OCI-LY1 (cell line): Measurements from ENCODE around the gene RGS10.

Source experiments
- CTCF ChIP-seq: fragments of 200-600 bp; sonication (generic), shearing (Covaris generic); IDR thresholded peaks from 2 replicates; pipeline ENCODE4 v1.5.1; 2017; ENCODE audit warnings: mild to moderate bottlenecking, antibody characterized with exemption, low read length, moderate library complexity, mixed read lengths
- EZH2 ChIP-seq: fragments of 200-600 bp; sonication (generic), shearing (Covaris generic); IDR thresholded peaks from 2 replicates; pipeline ENCODE4 v1.8.0; 2017; ENCODE audit warnings: borderline replicate concordance, mixed run types, mild to moderate bottlenecking, antibody characterized with exemption, low read length, moderate library complexity, mixed read lengths

- no peak for TF ChIP-seq CTCF
- no peak for TF ChIP-seq EZH2
These were observed 43.4 kb downstream of the RGS10 start for GRCh38 chr10:119498889-119499676.
